ENCODE results near the gene ZNF217.

Gene ZNF217

DNA sequence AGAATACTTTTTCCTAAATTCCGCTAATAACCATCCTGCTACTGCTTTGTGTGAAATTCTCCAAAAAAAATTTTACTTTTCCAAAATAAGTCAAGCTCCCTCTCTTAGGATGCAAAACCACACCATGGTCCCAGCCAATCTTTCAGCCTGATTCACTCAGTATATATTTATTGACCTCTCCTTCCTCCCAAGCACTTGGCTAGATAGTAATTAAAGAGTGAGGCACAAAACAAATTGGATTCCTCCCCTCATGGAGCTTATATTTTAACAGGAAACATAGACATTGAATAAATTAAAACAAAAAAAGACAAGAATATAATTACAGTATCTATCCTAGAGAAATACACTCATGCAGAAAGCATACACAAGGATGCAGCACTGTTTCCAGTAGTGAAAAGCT is 9.0 kb upstream of the ZNF217 start:
- Histone ChIP-seq H3K36me3 (replicated peaks) (no peaks in the 10 kb centered on the region), H3K27me3 (replicated peaks) (no peaks in the 10 kb centered on the region), H3K27ac (no peak overlapping the region), H3K4me3 (ENCODE audit: low read depth, low read length) (no peak overlapping the region)
- in situ Hi-C loops (cut with HindIII; ENCODE audit: low pct_ligation_motif_present, low sequenced_read_pairs), result no loop called here
- no peak for DNase-seq
- TF ChIP-seq CTCF (IDR thresholded peaks at IDR 0.05; ENCODE audit: low read depth, low read length, missing control alignments), result no peak

- no peak overlapping the region for H3K4me3 ChIP-seq (ENCODE audit: low read depth, low read length)
- H3K36me3 ChIP-seq (replicated peaks), result no peaks in the 10 kb centered on the region
- no peak for DNase-seq
- H3K27me3 ChIP-seq (replicated peaks), result no peaks in the 10 kb centered on the region
- no peak overlapping the region for H3K27ac ChIP-seq
- TF ChIP-seq CTCF (IDR thresholded peaks at IDR 0.05; ENCODE audit: low read depth, low read length, missing control alignments), result no peak
- in situ Hi-C loops (cut with HindIII; ENCODE audit: low pct_ligation_motif_present, low sequenced_read_pairs), result loop anchor here (25.0 kb wide), 1 partner anchor 287 kb away; no protein-coding TSS in a partner anchor
Measured at GRCh38 chr20:53599910-53600632, 6.4 kb upstream of the ZNF217 start.

DNA sequence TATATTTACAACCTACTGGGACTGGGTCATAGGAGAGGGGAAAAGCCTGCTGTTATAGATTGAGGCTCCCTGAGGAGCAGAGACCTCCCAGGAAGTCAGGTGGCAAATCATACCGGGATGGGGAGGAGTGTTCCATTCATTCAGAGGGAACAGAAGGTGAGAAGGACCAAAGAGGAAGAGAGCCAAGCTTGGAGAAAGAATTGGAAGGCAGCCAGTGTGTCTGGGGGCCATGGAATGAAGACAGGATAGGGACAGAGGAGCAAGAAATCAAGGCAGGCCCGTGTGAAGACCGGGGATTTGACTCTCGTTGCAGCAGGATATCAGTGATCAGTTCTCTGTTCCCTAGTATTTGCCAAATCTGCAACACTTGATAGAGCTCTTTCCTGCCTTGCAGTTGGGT is 5.7 kb upstream of the ZNF217 start:
- in situ Hi-C loops (cut with HindIII; ENCODE audit: low pct_ligation_motif_present, low sequenced_read_pairs), result loop anchor here (25.0 kb wide), 1 partner anchor 288 kb away; no protein-coding TSS in a partner anchor
- H3K27ac ChIP-seq, result no peak overlapping the region
- H3K36me3 ChIP-seq (replicated peaks), result no peaks in the 10 kb centered on the region
- H3K27me3 ChIP-seq (replicated peaks), result no peaks in the 10 kb centered on the region
- H3K4me3 ChIP-seq (ENCODE audit: low read depth, low read length), result no peak overlapping the region
- no peak for TF ChIP-seq CTCF (IDR thresholded peaks at IDR 0.05; ENCODE audit: low read depth, low read length, missing control alignments)
- no peak for DNase-seq

DNA sequence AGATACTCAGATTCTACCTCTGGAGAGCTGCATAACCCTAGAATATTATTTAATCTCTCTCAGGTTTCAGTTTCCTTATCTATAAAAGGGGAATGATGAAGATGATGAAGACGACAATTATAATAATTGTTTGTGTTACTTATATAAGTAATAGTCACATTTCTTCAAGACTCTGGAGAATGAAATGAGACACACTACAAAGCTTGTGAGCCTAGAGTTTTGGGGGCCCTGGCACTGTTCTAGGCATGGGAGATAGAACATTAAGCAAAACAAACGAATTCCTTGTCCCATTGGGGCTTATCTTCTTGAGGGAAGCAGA is 5.4 kb upstream of the ZNF217 start:
- H3K36me3 ChIP-seq (replicated peaks), result no peaks in the 10 kb centered on the region
- TF ChIP-seq CTCF (IDR thresholded peaks at IDR 0.05; ENCODE audit: low read depth, low read length, missing control alignments), result no peak
- DNase-seq, result no peak
- H3K27ac ChIP-seq, result no peak overlapping the region
- H3K27me3 ChIP-seq (replicated peaks), result no peaks in the 10 kb centered on the region
- no peak overlapping the region for H3K4me3 ChIP-seq (ENCODE audit: low read depth, low read length)
- in situ Hi-C loops (cut with HindIII; ENCODE audit: low pct_ligation_motif_present, low sequenced_read_pairs), result loop anchor here (25.0 kb wide), 1 partner anchor 288 kb away; no protein-coding TSS in a partner anchor

GRCh38 chr20:53598140-53599043 is 4.8 kb upstream of the ZNF217 start:
- TF ChIP-seq CTCF (IDR thresholded peaks at IDR 0.05; ENCODE audit: low read depth, low read length, missing control alignments), result no peak
- no peak overlapping the region for H3K4me3 ChIP-seq (ENCODE audit: low read depth, low read length)
- in situ Hi-C loops (cut with HindIII; ENCODE audit: low pct_ligation_motif_present, low sequenced_read_pairs), result loop anchor here (25.0 kb wide), 1 partner anchor 289 kb away; no protein-coding TSS in a partner anchor
- no peaks in the 10 kb centered on the region for H3K36me3 ChIP-seq (replicated peaks)
- H3K27ac ChIP-seq, result no peak overlapping the region
- DNase-seq, result no peak
- no peaks in the 10 kb centered on the region for H3K27me3 ChIP-seq (replicated peaks)
